ENCODE data around the gene LHPP.

GRCh38 chr10:124627866-124628675 lies 166.4 kb downstream of the LHPP start:
- no peak for TF ChIP-seq CTCF (conservative IDR thresholded peaks at IDR 0.05; ENCODE audit: low read depth, low read length)
- TF ChIP-seq EZH2phosphoT487 (IDR thresholded peaks at IDR 0.05; ENCODE audit: borderline replicate concordance, low read length), result no peak
